ENCODE measurements around the gene STMN1. TPM values are rescaled to one million over a fixed set of nuclear protein-coding genes. Genes with fewer than 3 reads are reported as not detected.

Gene STMN1
- total and polyA plus RNA-seq, 2 of the 8 experiments (the other 6 are each of a cell fraction or from before 2014, with no cell fraction given): 116 to 564 TPM

- H3K4ac ChIP-seq (replicated peaks; ENCODE audit: insufficient read length, low read depth, low read length): no peak overlapping the region
- H2BK5ac ChIP-seq (ENCODE audit: low read depth, low read length): no peak overlapping the region
- no peak overlapping the region for H4K5ac ChIP-seq (ENCODE audit: insufficient read length, low read depth, low read length)
- FAIRE-seq (no peak), DNase-seq (ENCODE audit: low read depth in 1 of 2, low spot score in 2 of 2) (no peak)
- H2BK120ac ChIP-seq (replicated peaks; ENCODE audit: low read depth, low read length): no peak overlapping the region
- POLR2A ChIA-PET (ENCODE audit: partially characterized antibody): interaction anchor here (0.9 to 5.3 kb wide), 14 partner anchors 9 to 127 kb away, joined by 3 to 51 read pairs (median 6); partner anchors contain the start of genes EXTL1, PAFAH2 and STMN1
- H3K9me3 ChIP-seq (ENCODE audit: insufficient read depth in 2 of 2, low read depth in 1 of 2, low read length in 1 of 2): no peaks in the 10 kb centered on the region
- no peak overlapping the region for H3K4me2 ChIP-seq (ENCODE audit: insufficient read depth in 1 of 2, low read depth in 2 of 2, low read length in 2 of 2)
- H2AK5ac ChIP-seq (ENCODE audit: low read depth, low read length): no peak overlapping the region
- H2BK20ac ChIP-seq (ENCODE audit: low read length): no peak overlapping the region
- no peaks in the 10 kb centered on the region for H3K27me3 ChIP-seq (replicated peaks in 1 of 4; ENCODE audit: control insufficient read depth in 3 of 4, extremely low read depth in 1 of 4, insufficient read depth in 3 of 4, low read length in 3 of 4)
- H4K91ac ChIP-seq (replicated peaks; ENCODE audit: insufficient read length, low read length): no peak overlapping the region
- no peak overlapping the region for H3K4me3 ChIP-seq (ENCODE audit: extremely low read depth in 1 of 4, insufficient read depth in 2 of 4, low read depth in 3 of 4, low read length in 4 of 4)
- H3K23me2 ChIP-seq (ENCODE audit: low read depth, low read length): no peaks in the 10 kb centered on the region
- H2BK15ac ChIP-seq (ENCODE audit: low read length): no peak overlapping the region
- CTCF ChIA-PET (ENCODE audit: partially characterized antibody): interaction anchor here (0.7 to 16.4 kb wide), 12 partner anchors 10 to 325 kb away, joined by 3 to 330 read pairs (median 7); partner anchors contain the start of gene PAFAH2
- peaks cover 20 to 47% (median 38%) of the 10 kb centered on the region in 4 experiments for H3K36me3 ChIP-seq (ENCODE audit: control insufficient read depth in 2 of 4, insufficient read depth in 4 of 4, low read length in 3 of 4)
- H3K4me1 ChIP-seq (replicated peaks in 1 of 4; ENCODE audit: control insufficient read depth in 3 of 4, insufficient read depth in 4 of 4, low read length in 3 of 4): peaks cover 2 to 4% (median 3%) of the 10 kb centered on the region in 4 experiments; a peak in 5 of 7 replicates
- H3K79me2 ChIP-seq (ENCODE audit: control insufficient read depth in 1 of 2, insufficient read depth in 2 of 2, low read length in 2 of 2): peaks cover 0 to 9% of the 10 kb centered on the region in 2 experiments; a peak in 3 of 4 replicates
- H3K23ac ChIP-seq (ENCODE audit: insufficient read length): no peak overlapping the region
- H3K18ac ChIP-seq (ENCODE audit: extremely low read depth, low read length): no peak overlapping the region
- WGBS, 2 experiments (ENCODE audit: extremely low coverage in 1 of 2, insufficient coverage in 1 of 2, insufficient read length in 1 of 2, insufficient replicate concordance in 2 of 2, low coverage in 1 of 2, low lambda C conversion rate in 2 of 2, missing lambda C conversion rate in 1 of 2): 94% methylated on average over 5 of the region's 5 CpGs; no CpG with 5 or more reads in 1 of the 2 experiments
- TF ChIP-seq USF2 (IDR thresholded peaks at IDR 0.05; ENCODE audit: low read length) (no peak), RBBP5 (IDR thresholded peaks at IDR 0.05; ENCODE audit: borderline replicate concordance, low read depth, low read length) (no peak), TBP (IDR thresholded peaks at IDR 0.05; ENCODE audit: low read depth, low read length) (no peak), BACH1 (IDR thresholded peaks at IDR 0.05; ENCODE audit: low read length) (no peak), SAP30 (IDR thresholded peaks at IDR 0.05; ENCODE audit: insufficient read depth, insufficient replicate concordance, low read length) (no peak), TEAD4 (IDR thresholded peaks at IDR 0.05; ENCODE audit: low read depth, low read length) (no peak), GABPA (IDR thresholded peaks at IDR 0.05; ENCODE audit: borderline replicate concordance, insufficient read depth, low read length) (no peak), EP300 (IDR thresholded peaks at IDR 0.05; ENCODE audit: borderline replicate concordance in 1 of 2, low read depth in 2 of 2, low read length in 2 of 2) (no peak)
- H4K8ac ChIP-seq (ENCODE audit: extremely low read depth, insufficient read depth, low read length): no peak overlapping the region
- no peak overlapping the region for H3K27ac ChIP-seq (ENCODE audit: low read depth, low read length)
- H3K79me1 ChIP-seq (ENCODE audit: low read depth, low read length): 0 out of 2 replicates have a peak, but pooled peaks cover 3% of the 10 kb centered on the region
- H2BK12ac ChIP-seq (ENCODE audit: low read depth, low read length): no peak overlapping the region
- H3K9ac ChIP-seq (replicated peaks in 1 of 4; ENCODE audit: extremely low read depth in 1 of 4, low read depth in 3 of 4, low read length in 3 of 4): no peak overlapping the region
- no peak overlapping the region for H2AFZ ChIP-seq (ENCODE audit: low read length)
- H4K20me1 ChIP-seq (replicated peaks in 1 of 2; ENCODE audit: control insufficient read depth in 1 of 2, insufficient read depth in 2 of 2, low read length in 2 of 2): peaks cover 2 to 18% of the 10 kb centered on the region in 2 experiments
- no peak overlapping the region for H3K14ac ChIP-seq (ENCODE audit: insufficient read length)
- no peak overlapping the region for H3K56ac ChIP-seq (replicated peaks; ENCODE audit: insufficient read length, low read depth, low read length)
Observed at GRCh38 chr1:25897754-25898153, 8.5 kb downstream of the STMN1 start.

All from H1 (cell line).